Left ventricle myocardium inferior (tissue), 1 donor: Measurements from ENCODE around the gene CLCNKA. TPM values are rescaled to one million over a fixed set of nuclear protein-coding genes. Genes with fewer than 3 reads are reported as not detected.

Experiments
- DNase-seq: peaks from one replicate; pipeline ENCODE4 v3.0.0-alpha.2; 2020
- H3K27ac ChIP-seq: fragments of 200-600 bp; replicated peaks from 2 replicates; pipeline ENCODE4 v1.8.0; 2021
- H3K27me3 ChIP-seq: fragments of 200-600 bp; 2 replicates; pipeline ENCODE4 v1.8.0; 2021; ENCODE audit warnings: low read depth
- H3K36me3 ChIP-seq: fragments of 200-600 bp; 2 replicates; pipeline ENCODE4 v1.8.0; 2021
- H3K4me1 ChIP-seq: fragments of 200-600 bp; 2 replicates; pipeline ENCODE4 v1.8.0; 2021
- H3K4me3 ChIP-seq: fragments of 200-600 bp; 2 replicates; pipeline ENCODE4 v1.8.0; 2021; ENCODE audit warnings: mild to moderate bottlenecking, moderate library complexity
- H3K9me3 ChIP-seq: fragments of 200-600 bp; replicated peaks from 2 replicates; pipeline ENCODE4 v1.8.0; 2021
- intact Hi-C: fragments of 100-400 bp; cut with micrococcal nuclease; formaldehyde crosslinking; loops from one replicate; pipeline ENCODE4 v1.11.0; 2022
- total RNA-seq: library from RNA; stranded (reverse); fragmentation: NEBNext Ultra II Directional; extraction: Animal tissue kit (Norgen Biotek cat#: 25700); gene quantifications from one replicate; pipeline ENCODE4 v1.2.1, GENCODE V29; 2021
- TF ChIP-seq, protein P1 (sequence below): fragments of 200-600 bp; IDR thresholded peaks from 2 replicates; pipeline ENCODE4 v1.8.0; 2021; ENCODE audit warnings: antibody characterized with exemption, mild to moderate bottlenecking, borderline replicate concordance
- donor health status: DM: no; HTN: yes; CAD: no; lungs with severe emphysema.

Gene CLCNKA
- total RNA-seq, 1 donor from 2014 or later, result 0.16 TPM

DNA sequence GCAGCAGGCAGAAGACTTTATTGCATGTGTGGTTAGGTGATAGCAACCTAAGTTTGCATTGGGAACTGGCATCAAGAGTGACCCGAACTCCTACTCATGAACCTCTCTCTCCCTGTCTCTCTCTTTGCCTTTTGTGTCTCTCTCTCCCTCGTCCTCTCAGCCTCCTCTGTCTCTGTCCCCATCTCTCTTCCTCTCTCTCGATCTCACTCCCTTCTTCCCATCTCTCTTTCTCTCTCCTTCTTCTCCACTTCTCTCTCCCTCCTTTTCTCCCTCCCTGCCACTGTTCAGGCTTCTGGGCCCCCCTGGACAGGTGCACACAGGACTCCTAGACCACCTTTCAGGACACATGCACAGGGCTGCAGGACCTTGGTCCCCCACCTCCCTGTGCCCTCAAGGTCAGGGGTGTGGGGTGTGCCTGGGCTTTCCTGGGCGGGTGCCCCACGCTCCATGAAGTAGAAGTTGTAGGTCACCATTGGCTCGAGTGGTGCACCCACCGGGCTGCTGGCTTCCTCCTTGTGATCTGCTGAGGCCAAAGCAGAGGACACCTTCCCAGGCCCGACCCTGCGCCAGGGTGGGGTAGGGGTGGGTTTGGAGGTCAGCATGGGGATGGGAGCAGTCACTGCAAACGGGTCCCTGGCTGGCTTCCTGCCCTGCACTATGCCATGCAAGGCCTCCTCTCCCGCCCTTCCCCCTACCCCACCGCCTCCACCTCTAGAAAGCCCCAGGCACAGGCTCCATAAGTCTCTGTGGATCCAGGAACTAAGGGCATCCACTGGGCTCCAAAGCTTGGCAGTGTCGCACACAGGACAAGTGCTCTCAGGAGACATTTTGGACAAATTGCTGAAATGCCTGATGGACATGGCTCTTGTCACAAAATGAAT, 32.7 kb upstream of the CLCNKA start:
- no peak overlapping the region for H3K27ac ChIP-seq
- DNase-seq, result no peak
- no peaks in the 10 kb centered on the region for H3K27me3 ChIP-seq
- H3K9me3 ChIP-seq, result no peaks in the 10 kb centered on the region
- intact Hi-C loops, result no loop called here
- no peaks in the 10 kb centered on the region for H3K36me3 ChIP-seq
- no peaks in the 10 kb centered on the region for H3K4me1 ChIP-seq
- no peak overlapping the region for H3K4me3 ChIP-seq
- TF ChIP-seq, protein P1, sequence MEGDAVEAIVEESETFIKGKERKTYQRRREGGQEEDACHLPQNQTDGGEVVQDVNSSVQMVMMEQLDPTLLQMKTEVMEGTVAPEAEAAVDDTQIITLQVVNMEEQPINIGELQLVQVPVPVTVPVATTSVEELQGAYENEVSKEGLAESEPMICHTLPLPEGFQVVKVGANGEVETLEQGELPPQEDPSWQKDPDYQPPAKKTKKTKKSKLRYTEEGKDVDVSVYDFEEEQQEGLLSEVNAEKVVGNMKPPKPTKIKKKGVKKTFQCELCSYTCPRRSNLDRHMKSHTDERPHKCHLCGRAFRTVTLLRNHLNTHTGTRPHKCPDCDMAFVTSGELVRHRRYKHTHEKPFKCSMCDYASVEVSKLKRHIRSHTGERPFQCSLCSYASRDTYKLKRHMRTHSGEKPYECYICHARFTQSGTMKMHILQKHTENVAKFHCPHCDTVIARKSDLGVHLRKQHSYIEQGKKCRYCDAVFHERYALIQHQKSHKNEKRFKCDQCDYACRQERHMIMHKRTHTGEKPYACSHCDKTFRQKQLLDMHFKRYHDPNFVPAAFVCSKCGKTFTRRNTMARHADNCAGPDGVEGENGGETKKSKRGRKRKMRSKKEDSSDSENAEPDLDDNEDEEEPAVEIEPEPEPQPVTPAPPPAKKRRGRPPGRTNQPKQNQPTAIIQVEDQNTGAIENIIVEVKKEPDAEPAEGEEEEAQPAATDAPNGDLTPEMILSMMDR, result no peak

- Histone ChIP-seq H3K4me1 (no peaks in the 10 kb centered on the region), H3K36me3 (no peaks in the 10 kb centered on the region), H3K9me3 (no peaks in the 10 kb centered on the region), H3K27ac (no peak overlapping the region), H3K4me3 (no peak overlapping the region), H3K27me3 (no peaks in the 10 kb centered on the region)
- TF ChIP-seq, protein P1, result no peak
- intact Hi-C loops, result loop anchor here (5.0 kb wide), 1 partner anchor 177 kb away; no protein-coding TSS in a partner anchor
- DNase-seq, result no peak
Measured at GRCh38 chr1:15989776-15990175, 32.1 kb upstream of the CLCNKA start.

- TF ChIP-seq, protein P1, result no peak
- no peaks in the 10 kb centered on the region for H3K9me3 ChIP-seq
- no peaks in the 10 kb centered on the region for H3K36me3 ChIP-seq
- no peaks in the 10 kb centered on the region for H3K27me3 ChIP-seq
- no peak overlapping the region for H3K4me3 ChIP-seq
- DNase-seq, result no peak
- no peak overlapping the region for H3K27ac ChIP-seq
- intact Hi-C loops, result loop anchor here (5.0 kb wide), 1 partner anchor 179 kb away; no protein-coding TSS in a partner anchor
- H3K4me1 ChIP-seq, result no peaks in the 10 kb centered on the region
Measured at GRCh38 chr1:15991427-15992186, 30.2 kb upstream of the CLCNKA start.

GRCh38 chr1:15992187-15992553, 29.7 kb upstream of the CLCNKA start:
- Histone ChIP-seq H3K27ac (no peak overlapping the region), H3K36me3 (no peaks in the 10 kb centered on the region), H3K27me3 (no peaks in the 10 kb centered on the region), H3K9me3 (no peaks in the 10 kb centered on the region), H3K4me3 (no peak overlapping the region), H3K4me1 (no peaks in the 10 kb centered on the region)
- intact Hi-C loops, result loop anchor here (5.0 kb wide), 1 partner anchor 180 kb away; no protein-coding TSS in a partner anchor
- TF ChIP-seq, protein P1, result no peak
- no peak for DNase-seq

- H3K27ac ChIP-seq, result no peak overlapping the region
- TF ChIP-seq, protein P1, result no peak
- intact Hi-C loops, result loop anchor here (5.0 kb wide), 1 partner anchor 181 kb away; no protein-coding TSS in a partner anchor
- no peaks in the 10 kb centered on the region for H3K36me3 ChIP-seq
- no peak for DNase-seq
- H3K9me3 ChIP-seq, result no peaks in the 10 kb centered on the region
- H3K4me1 ChIP-seq, result no peaks in the 10 kb centered on the region
- H3K4me3 ChIP-seq, result no peak overlapping the region
- no peaks in the 10 kb centered on the region for H3K27me3 ChIP-seq
Measured at GRCh38 chr1:15992582-15993500, 29.0 kb upstream of the CLCNKA start.
